HG03039 (cell line): ENCODE measurements around the gene ADSS1.

Source experiments
- ATAC-seq: cut with Tn5 transposase; IDR thresholded peaks from one replicate; pipeline ENCODE4 v1.9.1; 2021; ENCODE audit warnings: mild to moderate bottlenecking, moderate library complexity; ENCODE audit not compliant: unreplicated experiment

The ADSS1 gene

GRCh38 chr14:104723651-104724406 is at the start of gene ADSS1:
ADSS1 (plus strand) TSS chr14:104724229; CDS start chr14:104724271, 42 bp downstream.
- ATAC-seq: no peak

- no peak for ATAC-seq
These were observed 48.6 kb upstream of the ADSS1 start for GRCh38 chr14:104675447-104675846.

- no peak for ATAC-seq
These were observed 47.8 kb upstream of the ADSS1 start for GRCh38 chr14:104676130-104676693.

GRCh38 chr14:104676694-104677511 is 47.1 kb upstream of the ADSS1 start:
- no peak for ATAC-seq

- ATAC-seq: no peak
These were observed 46.3 kb upstream of the ADSS1 start for GRCh38 chr14:104677512-104678332.

- ATAC-seq: no peak
These were observed 45.7 kb upstream of the ADSS1 start for GRCh38 chr14:104678346-104678745.

- no peak for ATAC-seq
These were observed 44.9 kb upstream of the ADSS1 start for GRCh38 chr14:104678901-104679705.

- ATAC-seq: no peak
These were observed 43.8 kb upstream of the ADSS1 start for GRCh38 chr14:104680056-104680805.

GRCh38 chr14:104680806-104681688 is 43.0 kb upstream of the ADSS1 start:
- no peak for ATAC-seq

GRCh38 chr14:104681689-104682074 is 42.3 kb upstream of the ADSS1 start:
- ATAC-seq: no peak

- no peak for ATAC-seq
These were observed 41.9 kb upstream of the ADSS1 start for GRCh38 chr14:104682107-104682593.

- ATAC-seq: no peak
These were observed 40.2 kb upstream of the ADSS1 start for GRCh38 chr14:104683653-104684448.

GRCh38 chr14:104684449-104684821 is 39.6 kb upstream of the ADSS1 start:
- ATAC-seq: no peak

- no peak for ATAC-seq
These were observed 38.6 kb upstream of the ADSS1 start for GRCh38 chr14:104685216-104685997.

- ATAC-seq: no peak
These were observed 37.9 kb upstream of the ADSS1 start for GRCh38 chr14:104685998-104686610.
